Stimulated activated CD8-positive, alpha-beta memory T cell treated with anti-CD3 and anti-CD28 coated beads, Interleukin-15, amount 100 ng/mL, for 4 hours (primary cell): Measurements from ENCODE around the gene ATP2C1.
"Not testable (repeated sequence)": the region's sequence is repeated elsewhere in the genome, so short reads cannot be mapped to it uniquely, and the experiment has no call there.

Experiments used
- DNase-seq, 2 donors: peaks; one replicate each; pipeline ENCODE4 v3.0.0-alpha.2; 2020; ENCODE audit warnings: low read depth in 2 of 2

Gene ATP2C1

GRCh38 chr3:130893376-130894129 lies at the start of gene ATP2C1:
ATP2C1 (plus strand) TSS chr3:130894084; CDS start chr3:130894770, 686 bp downstream.
- peak; percentile 79 to 81 for DNase-seq

- DNase-seq = no peak
Observed at GRCh38 chr3:130844462-130844861, 49.4 kb upstream of the ATP2C1 start.

- no peak for DNase-seq
Observed at GRCh38 chr3:130846181-130846580, 47.7 kb upstream of the ATP2C1 start.

DNA sequence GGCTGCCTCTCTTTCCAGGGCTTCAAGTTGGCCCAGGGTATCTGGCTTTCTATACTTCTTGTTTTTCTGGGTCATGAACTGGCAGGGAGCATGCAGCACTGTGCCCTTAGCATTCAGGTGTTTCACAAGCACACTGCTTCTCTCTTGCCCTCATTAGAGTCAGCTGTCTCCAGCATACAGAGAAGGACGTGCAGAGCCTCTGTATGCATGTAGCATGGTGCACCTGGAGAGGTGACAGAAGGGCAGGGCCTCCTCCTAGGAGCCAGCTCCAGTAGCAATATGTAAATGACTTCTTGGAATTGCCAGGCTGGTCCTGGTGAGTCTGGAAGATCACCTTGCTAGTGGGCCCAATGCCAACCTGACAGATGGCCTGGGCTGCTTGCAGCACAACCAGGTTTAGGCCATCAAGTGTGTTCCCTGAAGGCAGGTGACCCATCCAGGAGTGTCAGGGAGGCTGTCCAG lies 44.8 kb upstream of the ATP2C1 start:
- no peak for DNase-seq

- DNase-seq = peak in 1 of 2 donors; percentile 4
Observed at GRCh38 chr3:130850044-130850797, 43.7 kb upstream of the ATP2C1 start.

GRCh38 chr3:130850843-130851242 lies 43.0 kb upstream of the ATP2C1 start:
- no peak for DNase-seq

DNA sequence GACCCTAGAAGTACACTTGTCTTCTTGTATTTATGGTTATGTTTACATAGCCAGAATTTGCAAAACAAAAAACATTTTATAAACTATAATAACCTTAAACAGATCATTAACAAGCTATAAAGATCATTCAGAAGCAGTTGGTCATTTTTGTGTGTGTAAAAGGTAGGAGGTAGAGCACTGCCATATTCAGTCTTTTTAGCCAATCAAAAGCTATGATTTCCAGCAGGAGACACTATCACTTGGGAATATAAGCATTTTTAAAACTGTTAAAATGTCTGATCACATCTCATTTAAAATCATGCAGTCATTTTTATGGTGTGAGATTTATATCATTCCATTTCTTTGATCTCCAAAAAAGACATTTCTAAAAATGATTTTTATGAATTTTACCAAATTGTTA lies 42.6 kb upstream of the ATP2C1 start:
- no peak for DNase-seq

GRCh38 chr3:130853581-130853980 lies 40.3 kb upstream of the ATP2C1 start:
- no peak for DNase-seq

- DNase-seq = no peak
Observed at GRCh38 chr3:130854208-130854864, 39.5 kb upstream of the ATP2C1 start.

GRCh38 chr3:130857336-130858026 lies 36.4 kb upstream of the ATP2C1 start:
- DNase-seq = no peak

GRCh38 chr3:130862130-130862529 lies 31.8 kb upstream of the ATP2C1 start:
- not testable (repeated sequence) for DNase-seq

- DNase-seq = no peak
Observed at GRCh38 chr3:130865489-130865888, 28.4 kb upstream of the ATP2C1 start.

DNA sequence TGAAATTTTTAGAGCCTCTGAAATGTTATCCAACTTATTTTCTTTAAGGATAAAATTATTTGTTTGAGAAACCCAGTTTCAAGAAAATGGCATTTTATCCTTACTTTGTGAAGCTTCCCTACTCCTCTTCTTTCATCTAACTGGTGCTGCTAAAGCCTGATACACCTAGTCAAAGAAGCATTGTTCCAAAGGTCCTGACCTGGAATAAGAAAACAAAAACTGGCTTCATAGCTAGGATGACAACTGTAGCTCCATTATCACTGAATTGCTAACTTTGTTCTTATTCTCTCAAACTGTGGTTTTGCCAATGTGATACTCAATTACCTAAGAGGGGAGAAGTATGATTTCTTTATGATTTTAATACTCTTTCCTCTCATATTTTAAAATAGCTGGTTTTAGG lies 27.6 kb upstream of the ATP2C1 start:
- no peak for DNase-seq

GRCh38 chr3:130870423-130870822 lies 23.5 kb upstream of the ATP2C1 start:
- DNase-seq = no peak

DNA sequence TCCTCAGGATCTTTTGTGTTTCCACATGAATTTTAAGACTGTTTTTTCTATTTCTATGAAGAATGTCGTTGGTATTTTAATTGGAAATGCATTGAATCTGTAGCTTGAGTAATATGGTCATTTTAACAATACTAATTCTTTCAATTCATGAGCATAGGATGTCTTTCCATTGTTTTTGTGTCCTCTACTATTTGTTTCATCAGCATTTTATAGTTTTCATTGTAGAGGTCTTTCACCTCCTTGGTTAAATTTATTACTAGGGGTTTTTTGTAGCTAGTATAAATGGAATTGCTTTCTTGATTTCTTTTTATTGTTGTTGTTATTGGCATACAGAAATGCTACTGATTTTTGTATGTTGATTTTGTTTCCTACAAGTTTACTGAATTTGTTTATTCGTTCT lies 17.3 kb upstream of the ATP2C1 start:
- DNase-seq = no peak

DNA sequence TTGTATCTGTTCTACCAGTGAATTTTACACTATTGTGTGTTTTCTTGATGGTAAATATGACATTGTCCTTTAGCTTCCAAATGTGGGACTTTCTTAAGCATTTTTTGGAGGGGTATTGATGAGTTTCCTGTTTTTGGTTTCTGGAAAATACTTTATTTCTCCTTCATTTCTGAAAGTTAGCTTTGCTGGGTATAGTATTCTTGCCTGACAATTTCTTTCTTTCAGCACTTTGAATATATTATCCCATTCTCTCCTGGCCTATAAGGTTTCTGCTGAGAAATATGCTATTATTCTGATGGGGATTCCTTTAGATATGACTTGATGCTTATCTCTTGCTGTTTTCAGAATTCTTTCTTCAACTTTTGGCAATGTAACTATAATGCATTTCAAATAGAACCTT lies 15.4 kb upstream of the ATP2C1 start:
- no peak for DNase-seq

DNA sequence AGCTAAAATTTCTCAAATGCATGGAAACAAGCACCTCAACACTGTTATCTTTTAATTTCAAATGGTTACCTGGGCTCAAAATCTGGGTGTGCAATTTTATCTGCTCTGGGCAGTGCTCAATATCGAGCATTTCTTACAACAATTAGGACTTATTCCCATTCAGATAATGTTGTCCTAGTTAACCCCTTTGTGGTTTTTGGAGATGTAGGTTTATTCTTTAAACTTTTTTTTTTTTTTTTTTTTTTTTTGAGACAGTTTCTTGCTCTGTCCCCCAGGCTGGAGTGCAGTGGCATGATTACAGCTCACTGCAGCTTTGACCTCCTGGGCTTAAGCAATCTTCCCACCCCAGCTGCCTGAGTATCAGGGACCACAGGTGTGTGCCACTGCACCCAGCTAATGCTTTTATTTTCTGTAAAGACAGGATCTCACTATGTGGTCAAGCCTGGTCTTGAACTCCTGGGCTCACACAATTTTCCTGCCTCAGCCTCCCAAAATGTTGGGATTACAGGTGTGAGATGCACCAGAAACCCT lies 4.4 kb upstream of the ATP2C1 start:
- DNase-seq = no peak

- DNase-seq = peak in 1 of 2 donors; percentile 59
Observed at GRCh38 chr3:130892759-130893375, 1.0 kb upstream of the ATP2C1 start.

DNA sequence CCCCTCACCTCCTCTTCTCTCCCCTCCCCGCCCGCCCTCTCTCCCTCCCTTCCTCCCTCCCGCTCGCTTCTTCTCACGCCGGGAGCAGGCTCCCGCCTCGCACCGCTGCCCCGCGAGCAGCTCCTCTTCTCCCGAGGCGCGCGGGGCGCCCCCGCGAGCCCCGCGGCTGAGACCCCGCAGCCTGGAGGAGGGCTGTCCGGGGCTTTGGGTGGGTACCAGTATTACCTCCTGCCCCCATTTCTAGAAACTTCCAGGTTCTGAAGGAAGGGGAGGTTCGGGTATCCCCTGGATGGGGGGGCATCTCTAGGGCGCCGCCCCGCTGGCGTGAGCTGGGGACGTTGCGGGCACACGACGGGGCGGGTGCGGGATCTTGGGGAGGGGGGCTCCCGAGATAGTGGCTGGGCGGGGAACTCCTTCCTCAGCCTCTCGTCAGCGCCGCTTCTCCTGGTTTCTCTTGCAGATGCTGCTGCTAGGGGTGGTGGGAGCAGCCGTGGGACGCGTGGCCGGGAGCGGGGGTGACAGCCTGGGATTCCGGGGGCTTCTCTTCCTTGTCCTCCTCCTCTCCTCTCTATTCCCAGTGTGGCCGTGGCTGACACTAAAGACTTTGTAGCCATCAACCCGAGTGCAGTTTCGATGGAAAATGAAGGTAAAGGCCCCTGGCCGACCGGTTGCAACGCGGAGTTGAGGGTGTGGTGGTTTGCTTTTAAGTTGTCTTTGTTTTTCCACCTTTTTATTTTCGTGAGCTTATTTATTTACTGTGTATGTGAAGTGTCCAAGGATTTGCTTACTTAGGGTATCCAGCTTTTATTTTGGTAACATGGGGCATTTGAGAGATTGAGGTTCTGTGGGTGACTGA lies 474 bp downstream of the ATP2C1 start:
- peak; percentile 2 to 8 for DNase-seq

GRCh38 chr3:130894986-130895280 lies 1.0 kb downstream of the ATP2C1 start:
- DNase-seq = no peak
